Right lobe of liver (tissue), 4 donors: Measurements from ENCODE around the gene GPATCH3.

Source experiments
- CTCF ChIP-seq, 4 donors: fragments of 200-600 bp in 3 of 4; fragments of 450-650 bp in 1 of 4; IDR thresholded peaks; one replicate each; pipeline versions ENCODE4 v1.5.1 to v1.8.0; 2016 to 2022; ENCODE audit warnings: antibody characterized with exemption in 4 of 4, mild to moderate bottlenecking in 2 of 4
- POLR2A ChIP-seq: fragments of 450-650 bp; IDR thresholded peaks from one replicate; pipeline ENCODE4 v1.6.1; 2017; ENCODE audit warnings: antibody characterized with exemption, mild to moderate bottlenecking
- donor health status: DM: no; HTN: no; CAD: no.
- donor health status: DM: no; HTN: no; CAD: no.
- donor health status: DM: no; HTN: yes; CAD: no.

- peak in 2 of 4 donors; percentile 15 to 22 for TF ChIP-seq CTCF (IDR thresholded peaks at IDR 0.05)
- TF ChIP-seq POLR2A, result no peak
Measured at GRCh38 chr1:26862781-26863684, 37.2 kb downstream of the GPATCH3 start, which contains the start of gene SFN.
